Mesenchymal stem cell (in vitro differentiated cells and primary cell): Measurements from ENCODE around the gene CTNNA3.
"Not testable (repeated sequence)": the region's sequence is repeated elsewhere in the genome, so short reads cannot be mapped to it uniquely, and the experiment has no call there.

Experiments used
- DNase-seq: peaks from one replicate; pipeline ENCODE4 v3.0.0-alpha.2; 2013
- H2AFZ ChIP-seq: one replicate; pipeline ENCODE4 v1.6.1; 2013; ENCODE audit warnings: low read depth, mild to moderate bottlenecking, control low read depth, inconsistent platforms, low read length, moderate library complexity
- H2AK5ac ChIP-seq: 2 replicates; pipeline ENCODE4 v1.6.1; 2013; ENCODE audit warnings: low read length, moderate library complexity, mild to moderate bottlenecking, inconsistent platforms; ENCODE audit not compliant: severe bottlenecking
- H2BK120ac ChIP-seq: one replicate; pipeline ENCODE4 v1.6.1; 2013; ENCODE audit warnings: low read depth, mild to moderate bottlenecking, inconsistent platforms, low read length, moderate library complexity
- H2BK12ac ChIP-seq, 2 experiments: one replicate each; pipeline ENCODE4 v1.6.1; 2013; ENCODE audit warnings: inconsistent platforms in 2 of 2, low read length in 2 of 2, mild to moderate bottlenecking in 2 of 2, moderate library complexity in 2 of 2, control low read depth in 1 of 2
- H2BK15ac ChIP-seq: one replicate; pipeline ENCODE4 v1.6.1; 2013; ENCODE audit warnings: mild to moderate bottlenecking, low read depth, inconsistent platforms; ENCODE audit not compliant: poor library complexity, severe bottlenecking
- H2BK5ac ChIP-seq: 2 replicates; pipeline ENCODE4 v1.6.1; 2013; ENCODE audit warnings: low read depth, mild to moderate bottlenecking, low read length, control low read depth, inconsistent platforms; ENCODE audit not compliant: poor library complexity, severe bottlenecking
- H3K14ac ChIP-seq, 2 experiments: one replicate each; pipeline ENCODE4 v1.6.1; 2013; ENCODE audit warnings: inconsistent platforms in 2 of 2, low read length in 2 of 2, control low read depth in 1 of 2, mild to moderate bottlenecking in 1 of 2, moderate library complexity in 1 of 2
- H3K18ac ChIP-seq, 2 experiments: one replicate each; pipeline ENCODE4 v1.6.1; 2013; ENCODE audit warnings: inconsistent platforms in 2 of 2, low read length in 2 of 2, control low read depth in 1 of 2, low read depth in 1 of 2, mild to moderate bottlenecking in 1 of 2
- H3K23ac ChIP-seq, 2 experiments: one replicate each; pipeline ENCODE4 v1.6.1; 2013; ENCODE audit warnings: inconsistent platforms in 2 of 2, low read length in 2 of 2, mild to moderate bottlenecking in 2 of 2, moderate library complexity in 2 of 2, control low read depth in 1 of 2
- H3K27ac ChIP-seq: 2 replicates; pipeline ENCODE4 v1.5.1; 2013; ENCODE audit warnings: mild to moderate bottlenecking, moderate library complexity, low read length, control low read depth, inconsistent platforms; ENCODE audit not compliant: poor library complexity, severe bottlenecking
- H3K27me3 ChIP-seq, 2 experiments: 2 replicates each; pipeline versions ENCODE4 v1.6.1 to v1.7.0; 2013; ENCODE audit warnings: low read length in 2 of 2, mild to moderate bottlenecking in 2 of 2, moderate library complexity in 2 of 2, control low read depth in 1 of 2, inconsistent platforms in 1 of 2; ENCODE audit not compliant: control insufficient read depth in 1 of 2, insufficient read depth in 1 of 2
- H3K36me3 ChIP-seq, 2 experiments: 2 replicates each; pipeline versions ENCODE4 v1.6.1 to v1.7.0; 2013; ENCODE audit warnings: low read length in 2 of 2, control low read depth in 1 of 2, inconsistent platforms in 1 of 2, low read depth in 1 of 2, mild to moderate bottlenecking in 1 of 2; ENCODE audit not compliant: insufficient read depth in 2 of 2, control insufficient read depth in 1 of 2
- H3K4ac ChIP-seq, 2 experiments: one replicate each; pipeline ENCODE4 v1.6.1; 2013; ENCODE audit warnings: inconsistent platforms in 2 of 2, low read length in 2 of 2, mild to moderate bottlenecking in 2 of 2, moderate library complexity in 2 of 2, control low read depth in 1 of 2, low read depth in 1 of 2
- H3K4me1 ChIP-seq: 2 replicates; pipeline ENCODE4 v1.6.1; 2013; ENCODE audit warnings: low read depth, low read length, control low read depth; ENCODE audit not compliant: control insufficient read depth, insufficient read depth
- H3K4me2 ChIP-seq: 2 replicates; pipeline ENCODE4 v1.6.1; 2013; ENCODE audit warnings: low read length, mild to moderate bottlenecking, inconsistent platforms; ENCODE audit not compliant: poor library complexity, severe bottlenecking
- H3K4me3 ChIP-seq, 2 experiments: 2 replicates each; pipeline versions ENCODE4 v1.5.1 to v1.7.0; 2013; ENCODE audit warnings: low read length in 2 of 2, mild to moderate bottlenecking in 2 of 2, control low read depth in 1 of 2, low read depth in 1 of 2; ENCODE audit not compliant: insufficient read depth in 1 of 2
- H3K79me1 ChIP-seq: replicated peaks from 2 replicates; pipeline ENCODE4 v1.6.1; 2013; ENCODE audit warnings: mild to moderate bottlenecking, control low read depth, low read length, inconsistent platforms; ENCODE audit not compliant: poor library complexity, severe bottlenecking
- H3K9ac ChIP-seq: 2 replicates; pipeline ENCODE4 v1.7.0; 2013; ENCODE audit warnings: mild to moderate bottlenecking, low read length, moderate library complexity
- H3K9me3 ChIP-seq: 2 replicates; pipeline ENCODE4 v1.7.0; 2013; ENCODE audit warnings: mild to moderate bottlenecking, low read length; ENCODE audit not compliant: control insufficient read depth
- H4K8ac ChIP-seq: one replicate; pipeline ENCODE4 v1.6.1; 2013; ENCODE audit warnings: inconsistent platforms, mild to moderate bottlenecking, low read length, moderate library complexity
- H4K91ac ChIP-seq: one replicate; pipeline ENCODE4 v1.6.1; 2013; ENCODE audit warnings: mild to moderate bottlenecking, low read length, inconsistent platforms
- WGBS: methylation state at CpG from one replicate; pipeline ENCODE4 v1.1.7; 2013; ENCODE audit warnings: mixed read lengths; 5-methylcytosine and 5-hydroxymethylcytosine counted together

Gene CTNNA3

GRCh38 chr10:67723601-67724000, 27.6 kb upstream of the CTNNA3 start:
- H3K14ac ChIP-seq, result no peak overlapping the region
- H2BK15ac ChIP-seq, result no peak overlapping the region
- H3K36me3 ChIP-seq, result no peaks in the 10 kb centered on the region
- no peaks in the 10 kb centered on the region for H3K27me3 ChIP-seq
- no peak overlapping the region for H4K91ac ChIP-seq
- no peak overlapping the region for H3K4me3 ChIP-seq
- no peak overlapping the region for H2AK5ac ChIP-seq
- no peak overlapping the region for H2BK120ac ChIP-seq
- no peak overlapping the region for H2BK12ac ChIP-seq
- no peak overlapping the region for H3K4me2 ChIP-seq
- no peak overlapping the region for H3K27ac ChIP-seq
- H4K8ac ChIP-seq, result no peak overlapping the region
- DNase-seq, result no peak
- no peak overlapping the region for H2AFZ ChIP-seq
- no peak overlapping the region for H3K18ac ChIP-seq
- H2BK5ac ChIP-seq, result no peak overlapping the region
- H3K4ac ChIP-seq, result no peak overlapping the region
- H3K23ac ChIP-seq, result no peak overlapping the region
- no peaks in the 10 kb centered on the region for H3K4me1 ChIP-seq
- WGBS, result 73% methylated on average over 6 of the region's 6 CpGs
- H3K9ac ChIP-seq, result no peak overlapping the region
- no peaks in the 10 kb centered on the region for H3K9me3 ChIP-seq
- H3K79me1 ChIP-seq, result no peaks in the 10 kb centered on the region

DNA sequence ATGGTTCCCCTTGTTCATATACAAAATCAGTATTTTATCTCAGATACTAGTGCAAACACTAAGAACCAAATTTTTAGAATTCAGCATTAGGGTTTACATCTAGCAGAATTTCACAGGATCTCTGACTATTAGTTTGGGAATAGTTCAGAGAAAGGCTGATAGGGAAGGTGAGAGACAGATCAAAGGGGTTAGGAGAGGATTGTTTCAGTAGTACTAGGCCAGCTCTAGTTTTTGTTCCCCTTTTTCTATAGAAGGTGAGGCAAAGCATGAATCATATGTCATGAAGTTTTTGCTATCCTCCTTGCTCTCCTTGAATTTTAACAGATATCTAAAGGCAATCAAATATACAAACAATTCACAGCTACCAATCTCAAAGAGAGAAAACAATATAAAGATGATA, 26.1 kb upstream of the CTNNA3 start:
- Histone ChIP-seq H2BK120ac (no peak overlapping the region), H3K4me1 (no peaks in the 10 kb centered on the region), H3K9me3 (no peaks in the 10 kb centered on the region), H3K79me1 (no peaks in the 10 kb centered on the region), H3K9ac (no peak overlapping the region), H3K27me3 (no peaks in the 10 kb centered on the region), H2BK15ac (no peak overlapping the region), H3K4me2 (no peak overlapping the region), H3K23ac (no peak overlapping the region), H3K36me3 (no peaks in the 10 kb centered on the region), H2AK5ac (no peak overlapping the region), H2BK5ac (no peak overlapping the region), H3K18ac (no peak overlapping the region), H3K14ac (no peak overlapping the region), H4K91ac (no peak overlapping the region), H3K4ac (no peak overlapping the region), H2BK12ac (no peak overlapping the region), H2AFZ (no peak overlapping the region), H4K8ac (no peak overlapping the region), H3K27ac (no peak overlapping the region), H3K4me3 (no peak overlapping the region)
- no peak for DNase-seq

DNA sequence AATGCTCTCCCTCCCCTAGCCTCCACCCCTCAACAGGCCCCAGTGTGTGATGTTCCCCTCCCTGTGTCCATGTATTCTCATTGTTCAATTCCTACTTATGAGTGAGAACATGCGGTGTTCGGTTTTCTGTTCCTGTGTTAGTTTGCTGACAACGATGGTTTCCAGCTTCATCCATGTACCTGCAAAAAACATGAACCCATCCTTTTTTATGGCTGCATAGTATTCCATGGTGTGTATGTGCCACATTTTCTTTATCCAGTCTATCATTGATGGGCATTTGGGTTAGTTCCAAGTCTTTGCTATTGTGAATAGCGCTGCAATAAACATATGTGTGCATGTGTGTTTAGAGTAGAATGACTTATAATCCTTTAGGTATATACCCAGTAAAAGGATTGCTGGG, 20.5 kb upstream of the CTNNA3 start:
- DNase-seq, H3K23ac ChIP-seq, H3K79me1 ChIP-seq, H3K36me3 ChIP-seq, H2AK5ac ChIP-seq, H3K14ac ChIP-seq, H3K18ac ChIP-seq, H4K8ac ChIP-seq, H3K4me2 ChIP-seq, H2AFZ ChIP-seq, H2BK5ac ChIP-seq, H2BK12ac ChIP-seq, H3K27ac ChIP-seq, H2BK120ac ChIP-seq, H3K4me3 ChIP-seq, H3K9me3 ChIP-seq, H3K4me1 ChIP-seq, H4K91ac ChIP-seq, H2BK15ac ChIP-seq, H3K4ac ChIP-seq, H3K9ac ChIP-seq, H3K27me3 ChIP-seq: not testable (repeated sequence)
- WGBS, result 83% methylated on average over 1 of the region's 4 CpGs

GRCh38 chr10:67705921-67706320, 9.9 kb upstream of the CTNNA3 start:
- H2BK120ac ChIP-seq, result no peak overlapping the region
- no peak overlapping the region for H4K8ac ChIP-seq
- no peak overlapping the region for H3K4me2 ChIP-seq
- no peak overlapping the region for H2AK5ac ChIP-seq
- no peak overlapping the region for H3K4ac ChIP-seq
- no peaks in the 10 kb centered on the region for H3K27me3 ChIP-seq
- DNase-seq, result no peak
- no peak overlapping the region for H2BK5ac ChIP-seq
- H3K36me3 ChIP-seq, result no peaks in the 10 kb centered on the region
- H3K14ac ChIP-seq, result no peak overlapping the region
- no peak overlapping the region for H3K23ac ChIP-seq
- H3K9me3 ChIP-seq, result no peaks in the 10 kb centered on the region
- H3K4me3 ChIP-seq, result no peak overlapping the region
- H2AFZ ChIP-seq, result no peak overlapping the region
- H3K27ac ChIP-seq, result no peak overlapping the region
- H3K9ac ChIP-seq, result no peak overlapping the region
- no peak overlapping the region for H2BK15ac ChIP-seq
- H3K4me1 ChIP-seq, result no peaks in the 10 kb centered on the region
- 74% methylated on average over 1 of the region's 1 CpG for WGBS
- no peaks in the 10 kb centered on the region for H3K79me1 ChIP-seq
- H3K18ac ChIP-seq, result no peak overlapping the region
- no peak overlapping the region for H2BK12ac ChIP-seq
- H4K91ac ChIP-seq, result no peak overlapping the region
